IMR-90 (cell line): ENCODE data around the gene BRINP3.

Experiments used
- BHLHE40 ChIP-seq: fragments of 150-350 bp; IDR thresholded peaks from 2 replicates; pipeline ENCODE4 v1.6.1; 2016; ENCODE audit warnings: mild to moderate bottlenecking, low read depth, low read length
- CHD1 ChIP-seq: IDR thresholded peaks from 2 replicates; pipeline ENCODE4 v1.6.1; 2012; ENCODE audit warnings: low read depth, low read length, improper control_type of control experiment
- CTCF ChIP-seq: conservative IDR thresholded peaks from 2 replicates; pipeline ENCODE4 v1.5.1; 2012; ENCODE audit warnings: mild to moderate bottlenecking, low read depth, low read length, improper control_type of control experiment
- ELK1 ChIP-seq: fragments of 150-350 bp; IDR thresholded peaks from 2 replicates; pipeline ENCODE4 v1.6.1; 2016; ENCODE audit warnings: low read depth, mild to moderate bottlenecking, low read length, moderate library complexity, borderline replicate concordance
- FOS ChIP-seq: fragments of 150-350 bp; IDR thresholded peaks from 2 replicates; pipeline ENCODE4 v1.6.1; 2016; ENCODE audit warnings: low read depth, low read length
- MAFK ChIP-seq: IDR thresholded peaks from 2 replicates; pipeline ENCODE4 v1.6.1; 2012; ENCODE audit warnings: low read depth, low read length, improper control_type of control experiment
- MAZ ChIP-seq: IDR thresholded peaks from 2 replicates; pipeline ENCODE4 v1.6.1; 2012; ENCODE audit warnings: low read depth, mild to moderate bottlenecking, low read length, improper control_type of control experiment, moderate library complexity, borderline replicate concordance
- MXI1 ChIP-seq: IDR thresholded peaks from 2 replicates; pipeline ENCODE4 v1.6.1; 2012; ENCODE audit warnings: low read depth, mild to moderate bottlenecking, low read length, moderate library complexity, borderline replicate concordance
- POLR2A ChIP-seq: IDR thresholded peaks from 2 replicates; pipeline ENCODE4 v1.6.1; 2012; ENCODE audit warnings: mild to moderate bottlenecking, low read depth, low read length
- RAD21 ChIP-seq: IDR thresholded peaks from 2 replicates; pipeline ENCODE4 v1.6.1; 2012; ENCODE audit warnings: low read length, improper control_type of control experiment
- RFX5 ChIP-seq: IDR thresholded peaks from 2 replicates; pipeline ENCODE4 v1.8.0; 2012; ENCODE audit warnings: low read depth, mild to moderate bottlenecking, low read length, moderate library complexity
- SMC3 ChIP-seq: fragments of 150-350 bp; IDR thresholded peaks from 2 replicates; pipeline ENCODE4 v1.6.1; 2016; ENCODE audit warnings: low read depth, mild to moderate bottlenecking, antibody characterized with exemption, low read length, moderate library complexity
- USF2 ChIP-seq: fragments of 150-350 bp; IDR thresholded peaks from 2 replicates; pipeline ENCODE4 v1.6.1; 2017; ENCODE audit warnings: mild to moderate bottlenecking, antibody characterized with exemption, low read length, low read depth

GRCh38 chr1:190474010-190474409 is 3.7 kb downstream of the BRINP3 start:
- TF ChIP-seq CTCF = no peak
- no peak for TF ChIP-seq POLR2A
- no peak for TF ChIP-seq USF2
- no peak for TF ChIP-seq MXI1
- TF ChIP-seq MAFK = peak; percentile 68
- TF ChIP-seq MAZ = no peak
- TF ChIP-seq CHD1 = no peak
- TF ChIP-seq RAD21 = no peak
- TF ChIP-seq BHLHE40 = no peak
- TF ChIP-seq SMC3 = no peak
- TF ChIP-seq FOS = no peak
- TF ChIP-seq RFX5 = no peak
- TF ChIP-seq ELK1 = no peak
